HG02759 (cell line): ENCODE data around the gene ZFP3.
"Not testable (repeated sequence)": the region's sequence is repeated elsewhere in the genome, so short reads cannot be mapped to it uniquely, and the experiment has no call there.

ENCODE experiments used
- ATAC-seq: cut with Tn5 transposase; IDR thresholded peaks from one replicate; pipeline ENCODE4 v1.9.1; 2021; ENCODE audit warnings: mild to moderate bottlenecking, moderate library complexity; ENCODE audit not compliant: unreplicated experiment

ZFP3 gene

DNA sequence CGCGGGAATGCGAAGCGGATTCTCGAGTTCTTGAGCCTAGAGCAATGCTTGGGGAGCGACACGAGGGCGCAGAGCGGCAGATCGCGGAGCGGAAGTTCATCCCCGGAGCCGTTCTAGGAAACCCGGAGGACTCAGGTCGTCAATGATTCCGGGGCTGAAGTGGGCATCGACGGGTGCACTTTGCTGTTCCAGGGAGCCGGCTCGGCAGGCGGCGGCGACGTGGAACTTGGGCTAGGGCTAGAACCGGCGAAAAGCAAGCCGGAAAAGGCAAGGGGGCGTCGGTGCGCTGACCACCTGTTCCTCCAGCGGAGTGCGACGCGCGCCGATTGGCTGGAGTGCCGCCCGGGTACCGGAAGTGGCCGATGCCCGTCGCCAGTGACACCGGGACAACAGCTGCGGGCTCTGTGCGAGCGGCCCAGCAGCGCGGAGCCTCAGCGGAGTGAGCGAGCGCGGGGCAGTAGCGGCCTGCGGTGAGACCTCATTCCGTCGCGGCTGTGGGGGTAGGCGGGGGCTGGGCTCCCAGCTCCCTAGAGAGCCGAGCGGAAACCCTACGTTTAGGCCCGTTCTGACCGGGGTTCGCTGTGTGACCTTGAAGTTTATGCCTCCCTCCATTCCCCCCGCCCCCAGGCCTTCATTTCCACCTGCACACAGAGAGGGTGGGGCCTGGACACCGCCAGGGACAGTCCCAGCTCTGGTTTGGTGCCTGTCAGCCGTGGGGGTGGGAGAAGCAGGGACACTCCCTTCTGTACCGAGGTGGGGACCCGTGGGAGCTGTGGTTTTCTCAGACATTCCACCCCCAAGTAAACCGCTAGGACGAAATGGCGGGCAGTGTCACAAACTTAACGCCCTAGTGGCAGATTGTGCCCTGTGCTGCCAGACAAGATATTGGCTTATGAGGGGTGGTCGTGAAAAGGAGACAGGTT is at the start of gene ZFP3:
ZFP3 (plus strand) TSS at position 362 of the 923 bp plus-strand sequence. CDS start 13,038 bp downstream, outside the sequence.
- ATAC-seq: peak; percentile 85

DNA sequence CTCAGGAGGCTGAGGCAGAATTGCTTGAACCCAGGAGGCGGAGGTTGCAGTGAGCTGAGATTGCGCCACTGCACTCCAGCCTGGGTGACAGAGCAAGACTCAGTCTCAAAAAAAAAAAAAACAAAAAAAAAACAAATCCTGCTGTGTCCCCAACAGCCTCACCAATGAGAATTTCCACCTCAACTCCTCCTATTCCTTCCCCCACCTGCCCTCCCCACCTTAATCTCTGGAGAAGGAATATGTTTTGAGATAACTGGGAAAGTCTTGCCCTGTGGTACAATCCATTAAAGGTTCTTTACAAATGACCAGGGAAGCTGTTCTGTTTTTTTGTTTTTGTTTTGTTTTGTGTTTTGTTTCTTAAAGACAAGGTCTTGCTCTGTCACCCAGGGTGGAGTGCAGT is 48.1 kb upstream of the ZFP3 start:
- not testable (repeated sequence) for ATAC-seq

- ATAC-seq: peak; percentile 72
Observed at GRCh38 chr17:5031365-5032082, 46.7 kb upstream of the ZFP3 start.

DNA sequence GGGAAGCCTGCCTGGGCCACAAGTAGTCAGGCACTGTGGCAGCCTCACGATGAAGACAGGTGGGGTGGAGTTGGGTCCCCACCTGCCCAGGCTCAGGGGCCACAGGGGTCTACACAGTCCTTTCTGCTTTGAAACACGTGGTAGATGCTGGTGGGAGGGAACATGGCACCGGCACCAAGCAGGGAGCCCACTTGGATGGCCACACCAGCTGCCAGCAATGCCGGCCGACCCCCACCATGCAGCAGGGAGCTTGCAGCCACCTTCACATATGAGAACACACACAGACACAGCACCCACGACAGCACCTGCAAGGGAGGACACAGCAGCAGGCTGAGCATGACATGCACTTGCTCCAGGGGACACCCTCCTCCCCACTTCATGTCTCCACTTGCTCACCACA is 45.4 kb upstream of the ZFP3 start:
- ATAC-seq: no peak

DNA sequence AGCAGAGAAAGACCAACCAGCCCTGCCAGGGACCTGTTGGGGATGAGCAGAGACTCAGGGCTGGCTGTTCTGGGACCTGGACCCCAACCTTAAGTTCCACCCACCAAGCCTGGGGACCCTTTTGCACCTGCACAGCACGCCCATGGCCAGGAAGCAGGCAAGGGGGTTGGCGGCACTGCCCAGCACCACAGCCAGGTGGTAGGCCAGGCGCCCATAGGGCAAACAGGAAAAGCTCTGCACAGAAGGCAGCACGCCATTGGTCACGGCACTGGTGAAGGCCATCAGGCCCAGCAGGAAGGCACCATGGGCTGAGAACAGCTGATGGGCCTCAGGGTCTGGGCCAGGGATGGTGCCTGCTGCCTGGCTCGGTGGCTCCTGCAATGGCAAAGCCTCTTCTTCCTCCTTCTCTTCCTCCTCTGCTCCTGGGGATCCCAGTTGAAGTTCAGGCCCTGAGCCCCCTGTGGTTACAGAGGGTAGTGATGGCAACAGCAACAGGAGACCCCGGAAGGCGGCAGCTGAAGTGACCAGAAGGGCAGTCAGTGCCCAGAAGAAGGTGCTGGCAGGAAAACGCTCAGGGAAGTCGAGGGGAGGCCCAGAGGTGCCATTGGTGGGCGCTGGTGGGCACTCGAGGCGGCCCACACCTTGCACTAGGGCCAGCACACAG is 44.8 kb upstream of the ZFP3 start:
- ATAC-seq: no peak

GRCh38 chr17:5034063-5034462 is 44.2 kb upstream of the ZFP3 start:
- ATAC-seq: no peak

DNA sequence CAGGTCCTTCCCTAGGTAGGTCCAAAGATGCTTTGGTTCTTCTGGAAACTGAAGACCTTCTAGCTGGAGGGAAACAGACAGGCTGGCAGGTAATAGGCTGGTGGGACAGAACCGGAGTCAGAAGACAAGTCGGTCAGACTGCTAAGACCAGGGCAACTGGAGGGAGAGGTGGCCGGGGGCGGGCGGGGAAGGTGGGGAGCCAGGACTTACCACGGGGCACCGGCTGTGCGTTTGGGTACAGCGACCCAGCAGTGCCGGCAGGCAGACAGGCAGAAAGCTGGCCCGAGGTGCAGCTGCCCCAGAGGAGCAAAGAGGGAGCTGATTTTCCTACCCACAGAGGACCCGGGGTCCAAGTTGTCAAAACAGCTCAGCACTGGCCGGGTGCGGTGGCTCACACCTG is 43.6 kb upstream of the ZFP3 start:
- ATAC-seq: no peak

DNA sequence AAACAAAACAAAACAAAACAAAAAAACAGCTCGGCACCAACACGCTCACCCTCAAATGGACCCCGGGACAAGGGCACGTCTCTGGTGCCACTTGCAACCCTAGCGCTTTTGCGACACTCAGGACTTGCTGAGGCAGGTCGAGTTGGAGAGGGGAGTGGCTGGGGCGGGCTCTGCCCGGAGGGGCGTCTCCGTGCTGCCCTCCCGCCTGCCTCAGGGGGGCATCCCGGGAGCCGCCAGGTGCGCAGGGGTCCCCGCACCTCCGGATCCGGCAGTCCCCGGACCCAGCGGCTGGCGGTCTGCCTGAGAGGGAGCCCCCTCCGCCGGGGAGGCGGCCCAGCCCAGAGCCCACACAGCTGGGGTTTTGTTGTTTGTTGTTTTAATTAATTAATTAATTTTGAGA is 43.0 kb upstream of the ZFP3 start, which contains the start of gene SLC52A1:
SLC52A1 (minus strand) TSS at position 112 of the 400 bp plus-strand sequence. CDS start 820 bp downstream, outside the sequence.
- no peak for ATAC-seq

DNA sequence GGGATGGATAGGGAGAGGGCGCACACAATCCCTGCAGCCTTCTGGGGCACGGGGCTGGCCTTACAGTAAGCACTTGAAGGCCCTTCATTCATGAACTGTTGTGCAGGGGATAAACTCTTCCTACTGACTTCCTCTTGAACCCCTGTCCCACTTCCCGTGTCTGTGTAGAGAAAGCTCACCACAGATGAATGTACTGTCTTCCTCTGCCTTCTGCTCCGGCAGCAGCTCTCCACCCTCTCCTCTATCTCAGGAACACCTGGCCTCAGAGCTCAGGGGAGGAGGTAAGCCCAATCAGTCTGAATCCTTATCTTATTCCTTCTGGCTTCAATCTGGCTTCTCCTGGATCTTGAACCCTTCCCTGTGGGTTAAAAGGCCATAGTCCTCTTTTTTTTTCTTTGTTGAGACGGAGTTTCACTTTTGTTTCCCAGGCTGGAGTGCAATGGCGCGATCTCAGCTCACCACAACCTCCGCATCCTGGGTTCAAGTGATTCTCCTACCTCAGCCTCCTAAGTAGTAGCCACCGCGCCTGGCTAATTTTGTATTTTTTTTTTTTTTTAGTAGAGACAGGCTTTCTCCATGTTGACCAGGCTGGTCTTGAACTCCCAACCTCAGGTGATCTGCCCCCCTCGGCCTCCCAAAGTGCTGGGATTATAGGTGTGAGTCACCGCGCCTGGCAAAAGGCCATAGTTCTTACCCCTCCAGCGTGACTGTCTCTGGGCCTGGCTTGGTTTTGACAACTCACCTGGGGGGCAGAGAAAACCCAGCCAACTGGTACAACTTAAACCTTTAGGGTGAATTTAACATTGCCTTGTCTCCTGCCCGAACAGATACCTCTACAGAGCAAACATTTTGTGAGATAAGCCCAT is 35.9 kb upstream of the ZFP3 start:
- no peak for ATAC-seq

DNA sequence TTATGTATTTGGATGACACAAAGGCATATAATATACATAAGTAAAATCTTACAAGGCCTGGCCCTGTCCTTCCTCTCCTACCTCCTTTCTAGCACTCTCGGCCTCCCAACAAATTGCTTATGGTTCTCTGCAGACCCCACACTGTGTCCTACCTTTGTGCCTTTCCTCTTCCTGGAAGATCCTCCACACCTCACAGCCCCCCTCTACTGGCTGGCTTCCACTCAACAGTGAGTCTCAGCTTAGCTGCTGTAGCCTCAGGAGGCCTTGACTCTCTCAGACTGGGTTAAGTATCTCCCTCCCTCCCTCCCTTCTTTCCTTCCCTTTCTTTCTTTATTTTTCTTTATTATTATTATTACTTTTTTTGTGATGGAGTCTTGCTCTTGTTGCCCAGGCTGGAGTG is 34.7 kb upstream of the ZFP3 start:
- ATAC-seq: no peak

- no peak for ATAC-seq
Observed at GRCh38 chr17:5044630-5045029, 33.6 kb upstream of the ZFP3 start.

DNA sequence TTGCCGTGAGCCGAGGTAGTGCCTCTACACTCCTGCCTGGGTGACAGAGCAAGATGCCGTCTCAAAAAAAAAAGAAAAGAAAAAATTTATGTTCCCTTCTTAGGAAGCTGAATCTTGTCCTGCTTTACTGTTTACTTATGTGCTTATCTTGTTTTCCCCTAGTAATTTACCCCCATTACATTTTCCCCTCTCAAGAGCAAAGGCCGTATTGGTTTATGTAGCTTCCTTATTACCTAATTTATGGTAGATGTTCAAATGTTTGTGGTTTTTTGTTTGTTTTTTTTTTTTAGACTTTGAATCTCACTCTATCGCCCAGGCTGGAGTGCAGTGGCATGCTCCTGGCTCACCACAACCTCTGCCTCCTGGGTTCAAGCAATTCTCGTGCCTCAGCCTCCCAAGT is 32.8 kb upstream of the ZFP3 start:
- ATAC-seq: no peak

DNA sequence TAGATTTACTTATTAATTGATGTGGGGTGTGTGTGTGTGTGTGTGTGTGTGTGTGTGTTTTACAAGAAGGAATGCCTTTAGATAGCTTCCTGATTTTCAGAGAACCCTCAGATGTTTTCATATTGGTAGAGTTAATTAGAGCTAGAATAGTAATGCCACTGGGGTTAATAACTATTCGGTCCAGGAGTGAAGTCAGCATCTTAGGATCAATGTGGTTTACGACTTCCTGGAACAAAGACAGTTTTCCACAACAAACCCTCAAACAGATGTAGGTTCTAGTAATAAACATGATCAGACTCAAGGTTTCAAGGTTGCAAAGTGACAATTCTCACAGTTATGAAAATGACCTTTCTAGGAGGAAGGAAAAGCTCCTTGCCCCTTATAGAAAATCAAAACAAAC is 30.8 kb upstream of the ZFP3 start:
- no peak for ATAC-seq

DNA sequence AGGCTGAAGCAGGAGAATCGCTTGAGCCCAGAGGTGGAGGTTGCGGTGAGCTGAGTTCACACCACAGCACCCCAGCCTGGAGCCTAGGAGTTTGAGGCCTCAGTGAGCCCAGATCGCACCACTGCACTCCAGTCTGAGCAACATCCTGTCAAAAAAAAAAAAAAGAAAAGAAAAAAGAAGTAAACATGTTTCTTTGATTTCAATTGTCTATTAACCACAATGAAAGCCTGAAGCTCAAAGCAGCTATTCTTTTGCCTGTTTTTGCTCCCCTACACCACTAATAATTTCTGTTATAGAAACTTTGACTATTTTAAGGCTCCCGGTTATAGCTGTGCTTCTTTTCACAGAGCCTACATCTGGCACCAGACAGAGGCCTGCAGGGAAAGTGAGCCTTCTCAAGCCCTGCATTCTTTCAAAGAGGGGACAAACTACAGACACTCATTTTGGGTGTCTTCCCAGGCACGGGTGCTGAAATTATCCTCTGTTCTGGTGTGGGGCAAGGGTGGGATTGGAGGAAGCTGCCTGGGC is 28.9 kb upstream of the ZFP3 start:
- no peak for ATAC-seq

DNA sequence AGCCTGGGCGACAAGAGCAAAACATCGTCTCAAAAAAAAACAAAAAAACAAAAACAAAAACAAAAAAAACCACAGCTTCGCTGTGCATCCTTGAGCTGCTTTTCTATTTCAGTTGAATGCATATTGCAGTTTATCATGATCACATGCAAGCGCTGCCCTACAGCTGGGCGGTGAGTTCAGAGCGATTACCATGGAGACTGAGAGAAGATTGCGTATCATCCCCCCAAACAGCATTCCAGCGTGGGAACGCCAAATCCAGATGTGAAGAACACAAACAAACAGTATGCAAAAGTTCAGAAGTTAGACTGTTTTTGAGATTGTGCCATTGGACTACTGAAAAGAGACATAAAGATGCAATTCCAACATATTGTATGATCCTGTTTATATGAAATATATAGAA is 28.0 kb upstream of the ZFP3 start:
- no peak for ATAC-seq

GRCh38 chr17:5055543-5055942 is 22.7 kb upstream of the ZFP3 start:
- ATAC-seq: no peak

DNA sequence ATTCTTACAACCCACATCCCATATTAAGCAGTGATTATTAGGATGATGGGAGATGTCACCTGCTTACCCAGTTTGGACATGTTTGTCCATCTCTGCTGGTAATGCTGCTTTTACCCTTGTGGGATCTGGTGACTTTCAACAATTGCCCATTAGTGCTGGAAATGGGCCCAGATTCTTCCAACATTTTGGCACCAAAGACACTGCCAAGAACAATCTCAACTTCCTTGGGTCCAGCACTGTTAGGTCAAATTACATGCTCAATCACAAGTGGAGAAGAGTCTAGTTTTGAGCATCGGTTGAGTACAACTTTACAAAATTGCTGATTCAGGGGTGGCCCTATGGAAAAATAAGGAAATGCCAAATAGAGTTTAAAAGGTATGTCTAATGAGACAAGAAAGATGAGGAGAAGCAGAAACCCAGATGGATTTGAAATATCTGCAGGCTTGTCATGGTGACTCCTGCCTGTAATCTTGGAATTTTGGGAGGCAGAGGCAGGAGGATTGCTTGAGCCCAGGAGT is 13.0 kb upstream of the ZFP3 start:
- no peak for ATAC-seq

- ATAC-seq: no peak
Observed at GRCh38 chr17:5068236-5068635, 10.0 kb upstream of the ZFP3 start.

GRCh38 chr17:5069724-5070123 is 8.5 kb upstream of the ZFP3 start:
- no peak for ATAC-seq

GRCh38 chr17:5075472-5075871 is 2.8 kb upstream of the ZFP3 start:
- ATAC-seq: not testable (repeated sequence)
